Measurements from ENCODE around the gene TMEM225B. TPM values are rescaled to one million over a fixed set of nuclear protein-coding genes. Genes with fewer than 3 reads are reported as not detected.
"Not testable (repeated sequence)": the region's sequence is repeated elsewhere in the genome, so short reads cannot be mapped to it uniquely, and the experiment has no call there.

TMEM225B gene, protein sequence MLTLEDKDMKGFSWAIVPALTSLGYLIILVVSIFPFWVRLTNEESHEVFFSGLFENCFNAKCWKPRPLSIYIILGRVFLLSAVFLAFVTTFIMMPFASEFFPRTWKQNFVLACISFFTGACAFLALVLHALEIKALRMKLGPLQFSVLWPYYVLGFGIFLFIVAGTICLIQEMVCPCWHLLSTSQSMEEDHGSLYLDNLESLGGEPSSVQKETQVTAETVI
- under 1 TPM; 0.66 to 0.96 TPM for polyA plus RNA-seq

GRCh38 chr7:99597762-99598501 lies at the start of gene TMEM225B:
Gene TMEM225B, plus strand, starts transcription at chr7:99598267. Its CDS starts 6,122 bp downstream, at chr7:99604389.
- H3K27ac ChIP-seq (ENCODE audit: low read depth in 2 of 2, low read length in 1 of 2) = no peak within 1 kb of the TSS
- no peaks in the 10 kb centered on the region for H3K9me3 ChIP-seq (ENCODE audit: control insufficient read depth in 2 of 2, insufficient read depth in 1 of 2, low read depth in 1 of 2, low read length in 1 of 2)
- no peak within 1 kb of the TSS for H3K4me3 ChIP-seq (ENCODE audit: low read depth in 1 of 2, low read length in 2 of 2)
- WGBS, 2 donors = 66 to 70% methylated on average over 34 of the region's 34 CpGs
- no peaks in the 10 kb centered on the region for H3K4me1 ChIP-seq (ENCODE audit: control insufficient read depth in 2 of 2, insufficient read depth in 2 of 2, low read length in 1 of 2)
- H3K27me3 ChIP-seq (ENCODE audit: control insufficient read depth in 1 of 2, insufficient read depth in 2 of 2, low read length in 2 of 2) = no peaks in the 10 kb centered on the region
- no peaks in the 10 kb centered on the region for H3K36me3 ChIP-seq (ENCODE audit: control insufficient read depth in 2 of 2, insufficient read depth in 2 of 2, low read length in 1 of 2)

DNA sequence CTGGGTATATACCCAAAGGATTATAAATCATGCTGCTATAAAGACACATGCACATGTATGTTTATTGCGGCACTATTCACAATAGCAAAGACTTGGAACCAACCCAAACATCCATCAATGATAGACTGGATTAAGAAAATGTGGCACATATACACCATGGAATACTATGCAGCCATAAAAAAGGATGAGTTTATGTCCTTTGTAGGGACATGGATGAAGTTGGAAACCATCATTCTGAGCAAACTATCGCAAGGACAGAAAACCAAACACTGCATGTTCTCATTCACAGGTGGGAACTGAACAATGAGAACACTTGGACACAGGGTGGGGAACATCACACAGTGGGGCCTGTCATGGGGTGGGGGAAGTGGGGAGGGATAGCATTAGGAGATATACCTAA lies 48.5 kb upstream of the TMEM225B start:
- H3K27me3 ChIP-seq (ENCODE audit: control insufficient read depth in 1 of 2, insufficient read depth in 2 of 2, low read length in 2 of 2); H3K9me3 ChIP-seq (ENCODE audit: control insufficient read depth in 2 of 2, insufficient read depth in 1 of 2, low read depth in 1 of 2, low read length in 1 of 2); H3K27ac ChIP-seq (ENCODE audit: low read depth in 2 of 2, low read length in 1 of 2); H3K36me3 ChIP-seq (ENCODE audit: control insufficient read depth in 2 of 2, insufficient read depth in 2 of 2, low read length in 1 of 2); H3K4me3 ChIP-seq (ENCODE audit: low read depth in 1 of 2, low read length in 2 of 2); H3K4me1 ChIP-seq (ENCODE audit: control insufficient read depth in 2 of 2, insufficient read depth in 2 of 2, low read length in 1 of 2): not testable (repeated sequence)
- WGBS, 2 donors = 100% methylated on average over 1 of the region's 2 CpGs

DNA sequence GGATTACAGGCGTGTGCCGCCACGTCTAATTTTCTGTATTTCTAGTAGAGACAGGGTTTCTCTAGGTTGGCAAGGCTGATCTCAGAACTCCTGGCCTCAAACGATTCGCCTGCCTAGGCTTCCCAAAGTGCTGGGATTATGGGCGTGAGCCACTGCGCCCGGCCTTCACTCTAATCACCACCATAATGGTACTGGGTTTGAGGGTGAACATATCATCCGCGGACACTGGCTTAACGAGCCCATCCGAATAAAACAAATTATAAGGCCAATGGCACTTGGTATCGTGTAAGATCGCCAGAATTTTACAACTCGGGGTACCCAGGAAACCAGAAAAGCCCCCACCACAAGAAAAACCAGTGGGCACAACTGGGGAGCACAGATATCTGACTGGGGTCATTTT lies 46.7 kb upstream of the TMEM225B start:
- Histone ChIP-seq H3K9me3 (ENCODE audit: control insufficient read depth in 2 of 2, insufficient read depth in 1 of 2, low read depth in 1 of 2, low read length in 1 of 2) (no peaks in the 10 kb centered on the region), H3K27ac (ENCODE audit: low read depth in 2 of 2, low read length in 1 of 2) (peak overlapping the region; percentile 36 to 93), H3K27me3 (ENCODE audit: control insufficient read depth in 1 of 2, insufficient read depth in 2 of 2, low read length in 2 of 2) (no peaks in the 10 kb centered on the region), H3K36me3 (ENCODE audit: control insufficient read depth in 2 of 2, insufficient read depth in 2 of 2, low read length in 1 of 2) (peaks cover 0 to 5% of the 10 kb centered on the region in 2 donors), H3K4me3 (ENCODE audit: low read depth in 1 of 2, low read length in 2 of 2) (peak overlapping the region; percentile 91 to 93), H3K4me1 (ENCODE audit: control insufficient read depth in 2 of 2, insufficient read depth in 2 of 2, low read length in 1 of 2) (peaks cover 0 to 6% of the 10 kb centered on the region in 2 donors)
- 6 to 10% methylated on average over 15 of the region's 15 CpGs for WGBS, 2 donors

DNA sequence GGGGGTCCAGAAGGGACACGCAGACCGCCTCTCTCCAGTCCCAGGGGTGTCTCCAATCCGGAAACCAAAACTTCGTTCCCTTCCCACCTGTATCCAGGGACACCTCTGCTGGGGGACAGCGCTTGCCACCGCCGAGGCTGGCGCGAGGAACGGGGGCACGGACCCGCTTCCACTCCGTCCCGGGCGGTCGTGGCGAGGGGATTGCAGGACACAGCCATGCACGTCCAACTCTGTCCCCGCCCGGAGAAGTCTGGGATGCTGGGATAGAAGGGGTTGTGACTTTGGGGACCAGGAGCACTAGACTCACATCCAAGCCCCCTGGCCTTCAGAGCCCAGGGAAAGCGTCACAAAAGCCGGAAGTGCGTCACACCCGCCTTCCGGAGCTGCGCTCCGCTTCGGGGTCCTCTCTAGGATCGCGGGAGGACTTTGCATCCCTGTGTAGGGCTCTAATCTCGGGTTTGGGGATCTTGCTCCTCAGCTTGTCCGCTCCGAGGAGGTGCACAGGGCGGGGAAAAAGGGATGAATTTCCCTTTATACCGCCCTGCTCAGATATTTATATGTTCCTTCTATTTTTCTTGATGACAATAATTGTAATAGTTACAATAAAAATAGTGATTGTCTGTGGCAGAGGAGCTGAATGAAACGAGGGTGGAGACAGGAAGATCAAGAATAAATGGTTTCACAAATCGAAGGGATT lies 46.2 kb upstream of the TMEM225B start, which contains the start of gene FAM200A:
FAM200A (minus strand) TSS at position 348 of the 697 bp plus-strand sequence. CDS start 3,707 bp downstream, outside the sequence.
- Histone ChIP-seq H3K27me3 (ENCODE audit: control insufficient read depth in 1 of 2, insufficient read depth in 2 of 2, low read length in 2 of 2) (no peaks in the 10 kb centered on the region), H3K4me1 (ENCODE audit: control insufficient read depth in 2 of 2, insufficient read depth in 2 of 2, low read length in 1 of 2) (peaks cover 0 to 6% of the 10 kb centered on the region in 2 donors), H3K27ac (ENCODE audit: low read depth in 2 of 2, low read length in 1 of 2) (peak within 1 kb of the TSS; percentile 36 to 93), H3K4me3 (ENCODE audit: low read depth in 1 of 2, low read length in 2 of 2) (peak within 1 kb of the TSS; percentile 91 to 93), H3K36me3 (ENCODE audit: control insufficient read depth in 2 of 2, insufficient read depth in 2 of 2, low read length in 1 of 2) (peaks cover 0 to 5% of the 10 kb centered on the region in 2 donors), H3K9me3 (ENCODE audit: control insufficient read depth in 2 of 2, insufficient read depth in 1 of 2, low read depth in 1 of 2, low read length in 1 of 2) (no peaks in the 10 kb centered on the region)
- WGBS, 2 donors = 0 to 1% methylated on average over 37 of the region's 37 CpGs

DNA sequence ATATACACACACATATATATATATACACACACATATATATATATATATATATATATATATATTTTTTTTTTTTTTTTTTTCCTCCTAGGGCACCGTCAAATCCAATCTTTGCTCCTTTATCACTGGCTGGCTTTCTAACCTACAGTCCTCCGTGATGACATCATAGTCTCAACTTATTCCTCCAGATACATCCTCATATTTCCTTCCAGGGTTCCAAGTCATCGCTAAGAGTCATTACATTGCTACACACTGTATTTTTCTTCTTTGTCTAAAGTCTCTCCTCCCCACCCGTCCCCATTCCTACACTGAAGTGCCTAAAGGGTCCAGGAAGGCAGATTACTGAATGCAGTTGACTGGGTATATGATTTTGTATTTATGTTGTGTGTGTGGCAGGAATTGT lies 45.0 kb upstream of the TMEM225B start:
- H3K27me3 ChIP-seq (ENCODE audit: control insufficient read depth in 1 of 2, insufficient read depth in 2 of 2, low read length in 2 of 2) = no peaks in the 10 kb centered on the region
- 89 to 97% methylated on average over 4 of the region's 4 CpGs for WGBS, 2 donors
- no peaks in the 10 kb centered on the region for H3K9me3 ChIP-seq (ENCODE audit: control insufficient read depth in 2 of 2, insufficient read depth in 1 of 2, low read depth in 1 of 2, low read length in 1 of 2)
- peaks cover 0 to 6% of the 10 kb centered on the region in 2 donors for H3K4me1 ChIP-seq (ENCODE audit: control insufficient read depth in 2 of 2, insufficient read depth in 2 of 2, low read length in 1 of 2)
- no peak overlapping the region for H3K27ac ChIP-seq (ENCODE audit: low read depth in 2 of 2, low read length in 1 of 2)
- H3K4me3 ChIP-seq (ENCODE audit: low read depth in 1 of 2, low read length in 2 of 2) = no peak overlapping the region
- peaks cover 0 to 5% of the 10 kb centered on the region in 2 donors for H3K36me3 ChIP-seq (ENCODE audit: control insufficient read depth in 2 of 2, insufficient read depth in 2 of 2, low read length in 1 of 2)

DNA sequence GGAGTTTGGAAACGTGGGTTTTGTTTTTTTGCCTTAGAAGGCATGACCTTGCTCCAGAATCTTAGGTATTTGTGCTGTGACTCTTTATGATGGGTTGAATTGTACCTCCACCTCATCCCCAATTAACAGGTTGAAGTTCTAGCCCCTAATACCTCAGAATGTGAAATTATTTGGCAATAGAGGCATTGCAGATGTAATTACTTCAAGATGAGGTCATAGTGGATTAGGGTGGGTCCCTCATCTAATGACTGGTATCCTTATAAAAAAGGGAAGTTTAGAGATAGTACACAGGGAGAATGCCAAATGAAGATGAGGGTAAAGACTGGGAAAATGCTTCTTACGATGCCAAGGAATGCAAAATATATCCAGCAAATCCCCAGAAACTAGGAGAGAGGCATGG lies 43.1 kb upstream of the TMEM225B start:
- Histone ChIP-seq H3K27me3 (ENCODE audit: control insufficient read depth in 1 of 2, insufficient read depth in 2 of 2, low read length in 2 of 2) (no peaks in the 10 kb centered on the region), H3K4me3 (ENCODE audit: low read depth in 1 of 2, low read length in 2 of 2) (no peak overlapping the region), H3K36me3 (ENCODE audit: control insufficient read depth in 2 of 2, insufficient read depth in 2 of 2, low read length in 1 of 2) (peaks cover 0 to 5% of the 10 kb centered on the region in 2 donors), H3K4me1 (ENCODE audit: control insufficient read depth in 2 of 2, insufficient read depth in 2 of 2, low read length in 1 of 2) (peaks cover 0 to 9% of the 10 kb centered on the region in 2 donors), H3K9me3 (ENCODE audit: control insufficient read depth in 2 of 2, insufficient read depth in 1 of 2, low read depth in 1 of 2, low read length in 1 of 2) (no peaks in the 10 kb centered on the region), H3K27ac (ENCODE audit: low read depth in 2 of 2, low read length in 1 of 2) (no peak overlapping the region)
- 67% methylated on average over 2 of the region's 2 CpGs for WGBS, 2 donors

DNA sequence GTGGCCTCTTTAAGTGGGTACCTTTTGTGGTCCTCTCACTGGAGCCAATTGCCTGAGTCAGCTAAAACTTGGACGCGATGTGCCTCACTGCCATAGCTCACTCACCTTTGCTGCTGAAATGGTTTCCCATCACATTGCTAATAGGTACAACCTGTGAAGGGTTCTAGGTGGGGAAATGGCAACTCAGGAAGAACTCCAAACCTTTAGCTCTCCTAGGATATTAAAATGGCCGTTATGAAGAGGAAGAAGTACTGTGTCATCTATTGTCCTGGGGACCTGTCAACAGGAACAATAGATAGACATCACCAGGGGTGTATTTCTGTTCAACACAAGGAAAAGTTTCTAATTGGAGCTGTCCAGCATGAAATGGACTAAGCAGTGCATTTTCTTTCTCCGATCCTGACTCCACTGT lies 40.9 kb upstream of the TMEM225B start:
- Histone ChIP-seq H3K4me3 (ENCODE audit: low read depth in 1 of 2, low read length in 2 of 2) (peak overlapping the region in 1 of 2 donors; percentile 94), H3K36me3 (ENCODE audit: control insufficient read depth in 2 of 2, insufficient read depth in 2 of 2, low read length in 1 of 2) (peaks cover 7 to 15% of the 10 kb centered on the region in 2 donors), H3K27me3 (ENCODE audit: control insufficient read depth in 1 of 2, insufficient read depth in 2 of 2, low read length in 2 of 2) (no peaks in the 10 kb centered on the region), H3K9me3 (ENCODE audit: control insufficient read depth in 2 of 2, insufficient read depth in 1 of 2, low read depth in 1 of 2, low read length in 1 of 2) (no peaks in the 10 kb centered on the region), H3K4me1 (ENCODE audit: control insufficient read depth in 2 of 2, insufficient read depth in 2 of 2, low read length in 1 of 2) (peaks cover 0 to 14% of the 10 kb centered on the region in 2 donors), H3K27ac (ENCODE audit: low read depth in 2 of 2, low read length in 1 of 2) (peak overlapping the region in 1 of 2 donors; percentile 52)
- WGBS, 2 donors = 74 to 79% methylated on average over 4 of the region's 4 CpGs

DNA sequence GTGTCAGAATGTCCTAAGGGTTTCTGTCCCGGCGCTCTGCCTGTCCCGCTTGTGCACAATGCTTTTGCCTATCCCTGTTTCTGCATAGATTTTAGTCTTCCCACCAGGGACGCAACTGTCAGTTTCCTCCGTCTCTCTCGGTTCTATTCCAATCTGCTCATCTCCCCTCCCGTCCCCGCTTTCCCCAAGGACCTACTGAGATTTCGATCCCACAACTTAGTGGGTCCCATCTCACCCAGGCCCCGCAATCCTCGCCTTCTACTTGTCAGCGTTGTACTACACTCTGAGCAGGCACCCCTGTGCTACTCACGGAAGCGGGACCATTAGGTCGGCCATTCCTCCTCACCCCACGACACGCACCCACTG lies 40.1 kb upstream of the TMEM225B start:
- 1 to 3% methylated on average over 17 of the region's 17 CpGs for WGBS, 2 donors
- Histone ChIP-seq H3K4me1 (ENCODE audit: control insufficient read depth in 2 of 2, insufficient read depth in 2 of 2, low read length in 1 of 2) (peaks cover 0 to 14% of the 10 kb centered on the region in 2 donors), H3K27me3 (ENCODE audit: control insufficient read depth in 1 of 2, insufficient read depth in 2 of 2, low read length in 2 of 2) (no peaks in the 10 kb centered on the region), H3K4me3 (ENCODE audit: low read depth in 1 of 2, low read length in 2 of 2) (peak overlapping the region; percentile 94), H3K27ac (ENCODE audit: low read depth in 2 of 2, low read length in 1 of 2) (peak overlapping the region; percentile 98 to 99), H3K9me3 (ENCODE audit: control insufficient read depth in 2 of 2, insufficient read depth in 1 of 2, low read depth in 1 of 2, low read length in 1 of 2) (no peaks in the 10 kb centered on the region), H3K36me3 (ENCODE audit: control insufficient read depth in 2 of 2, insufficient read depth in 2 of 2, low read length in 1 of 2) (peaks cover 8 to 16% of the 10 kb centered on the region in 2 donors)

- H3K27ac ChIP-seq (ENCODE audit: low read depth in 2 of 2, low read length in 1 of 2) = peak within 1 kb of the TSS; percentile 98 to 99
- peaks cover 8 to 17% of the 10 kb centered on the region in 2 donors for H3K36me3 ChIP-seq (ENCODE audit: control insufficient read depth in 2 of 2, insufficient read depth in 2 of 2, low read length in 1 of 2)
- no peaks in the 10 kb centered on the region for H3K9me3 ChIP-seq (ENCODE audit: control insufficient read depth in 2 of 2, insufficient read depth in 1 of 2, low read depth in 1 of 2, low read length in 1 of 2)
- 0% methylated on average over 70 to 73 of the region's 73 CpGs for WGBS, 2 donors
- H3K4me1 ChIP-seq (ENCODE audit: control insufficient read depth in 2 of 2, insufficient read depth in 2 of 2, low read length in 1 of 2) = peaks cover 0 to 14% of the 10 kb centered on the region in 2 donors
- peak within 1 kb of the TSS; percentile 94 for H3K4me3 ChIP-seq (ENCODE audit: low read depth in 1 of 2, low read length in 2 of 2)
- no peaks in the 10 kb centered on the region for H3K27me3 ChIP-seq (ENCODE audit: control insufficient read depth in 1 of 2, insufficient read depth in 2 of 2, low read length in 2 of 2)
Observed at GRCh38 chr7:99558306-99559174, 39.5 kb upstream of the TMEM225B start, which contains the start of gene ZNF655. Gene ZNF655, plus strand, starts transcription at chr7:99558642. Its CDS starts 1,918 bp downstream, at chr7:99560560.
